ENCODE data around the gene LIX1.
A peak's percentile ranks its signal among the peaks of the same experiment; 100 is the strongest.
"Not testable (repeated sequence)": the region's sequence is repeated elsewhere in the genome, so short reads cannot be mapped to it uniquely, and the experiment has no call there.

The LIX1 gene

GRCh38 chr5:97141031-97141430 is 1.4 kb downstream of the LIX1 start:
- no peak for DNase-seq

- DNase-seq, result not testable (repeated sequence)
These were observed 2.2 kb downstream of the LIX1 start for GRCh38 chr5:97140250-97140649.

GRCh38 chr5:97136475-97136874 is 5.9 kb downstream of the LIX1 start:
- no peak for DNase-seq

- peak; percentile 24 for DNase-seq
These were observed 6.5 kb downstream of the LIX1 start for GRCh38 chr5:97135868-97136267.

- DNase-seq, result no peak
These were observed 7.8 kb downstream of the LIX1 start for GRCh38 chr5:97134634-97135033.

GRCh38 chr5:97133101-97133500 is 9.3 kb downstream of the LIX1 start:
- DNase-seq, result no peak

GRCh38 chr5:97131921-97132320 is 10.5 kb downstream of the LIX1 start:
- DNase-seq, result no peak

- DNase-seq, result no peak
These were observed 11.2 kb downstream of the LIX1 start for GRCh38 chr5:97131139-97131710.

- DNase-seq, result no peak
These were observed 14.7 kb downstream of the LIX1 start for GRCh38 chr5:97127727-97128126.

- no peak for DNase-seq
These were observed 17.2 kb downstream of the LIX1 start for GRCh38 chr5:97125125-97125683.

- no peak for DNase-seq
These were observed 18.1 kb downstream of the LIX1 start for GRCh38 chr5:97124335-97124734.

GRCh38 chr5:97121848-97122247 is 20.6 kb downstream of the LIX1 start:
- DNase-seq, result no peak

GRCh38 chr5:97120195-97120594 is 22.2 kb downstream of the LIX1 start:
- no peak for DNase-seq

GRCh38 chr5:97119007-97119390 is 23.4 kb downstream of the LIX1 start:
- no peak for DNase-seq

GRCh38 chr5:97118261-97119006 is 24.0 kb downstream of the LIX1 start:
- no peak for DNase-seq

GRCh38 chr5:97115932-97116331 is 26.5 kb downstream of the LIX1 start:
- DNase-seq, result no peak

- no peak for DNase-seq
These were observed 30.2 kb downstream of the LIX1 start for GRCh38 chr5:97112230-97112629.

GRCh38 chr5:97111616-97112015 is 30.8 kb downstream of the LIX1 start:
- no peak for DNase-seq

- DNase-seq, result no peak
These were observed 31.4 kb downstream of the LIX1 start for GRCh38 chr5:97111004-97111403.

- DNase-seq, result no peak
These were observed 35.1 kb downstream of the LIX1 start for GRCh38 chr5:97107318-97107717.

- DNase-seq, result no peak
These were observed 36.2 kb downstream of the LIX1 start for GRCh38 chr5:97106216-97106581.

GRCh38 chr5:97105501-97106215 is 36.8 kb downstream of the LIX1 start:
- DNase-seq, result no peak

GRCh38 chr5:97102010-97102470 is 40.4 kb downstream of the LIX1 start:
- DNase-seq, result no peak
